Neural cell (in vitro differentiated cells): ENCODE measurements around the gene MBD2.

Source experiments
- EP300 ChIP-seq: fragments of 450-650 bp; conservative IDR thresholded peaks from 2 replicates; pipeline ENCODE4 v1.6.1; 2014; ENCODE audit warnings: antibody characterized with exemption, mild to moderate bottlenecking, moderate library complexity; ENCODE audit not compliant: poor library complexity, severe bottlenecking
- EZH2 ChIP-seq: fragments of 200-600, 300-800 bp; shearing (Covaris generic), sonication (generic); IDR thresholded peaks from 2 replicates; pipeline ENCODE4 v1.6.1; 2014; ENCODE audit warnings: antibody characterized with exemption, low read length, borderline replicate concordance, mild to moderate bottlenecking; ENCODE audit not compliant: insufficient read depth, poor library complexity, severe bottlenecking
- POLR2AphosphoS5 ChIP-seq: IDR thresholded peaks from 2 replicates; pipeline ENCODE4 v1.6.1; 2012
- RAD21 ChIP-seq: fragments of 450-650 bp; conservative IDR thresholded peaks from 2 replicates; pipeline ENCODE4 v1.6.1; 2014; ENCODE audit warnings: antibody characterized with exemption, mild to moderate bottlenecking, moderate library complexity
- TF ChIP-seq, protein P1 (sequence below): fragments of 450-650 bp; IDR thresholded peaks from 2 replicates; pipeline ENCODE4 v1.5.1; 2014; ENCODE audit warnings: antibody characterized with exemption, mild to moderate bottlenecking, moderate library complexity; ENCODE audit not compliant: poor library complexity, severe bottlenecking

GRCh38 chr18:54260396-54261072, 36.1 kb upstream of the MBD2 start:
- TF ChIP-seq, protein P1, sequence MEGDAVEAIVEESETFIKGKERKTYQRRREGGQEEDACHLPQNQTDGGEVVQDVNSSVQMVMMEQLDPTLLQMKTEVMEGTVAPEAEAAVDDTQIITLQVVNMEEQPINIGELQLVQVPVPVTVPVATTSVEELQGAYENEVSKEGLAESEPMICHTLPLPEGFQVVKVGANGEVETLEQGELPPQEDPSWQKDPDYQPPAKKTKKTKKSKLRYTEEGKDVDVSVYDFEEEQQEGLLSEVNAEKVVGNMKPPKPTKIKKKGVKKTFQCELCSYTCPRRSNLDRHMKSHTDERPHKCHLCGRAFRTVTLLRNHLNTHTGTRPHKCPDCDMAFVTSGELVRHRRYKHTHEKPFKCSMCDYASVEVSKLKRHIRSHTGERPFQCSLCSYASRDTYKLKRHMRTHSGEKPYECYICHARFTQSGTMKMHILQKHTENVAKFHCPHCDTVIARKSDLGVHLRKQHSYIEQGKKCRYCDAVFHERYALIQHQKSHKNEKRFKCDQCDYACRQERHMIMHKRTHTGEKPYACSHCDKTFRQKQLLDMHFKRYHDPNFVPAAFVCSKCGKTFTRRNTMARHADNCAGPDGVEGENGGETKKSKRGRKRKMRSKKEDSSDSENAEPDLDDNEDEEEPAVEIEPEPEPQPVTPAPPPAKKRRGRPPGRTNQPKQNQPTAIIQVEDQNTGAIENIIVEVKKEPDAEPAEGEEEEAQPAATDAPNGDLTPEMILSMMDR, result no peak
- no peak for TF ChIP-seq EP300
- no peak for TF ChIP-seq POLR2AphosphoS5
- TF ChIP-seq EZH2, result no peak
- no peak for TF ChIP-seq RAD21
